ENCODE results near the gene WWC2.

DNA sequence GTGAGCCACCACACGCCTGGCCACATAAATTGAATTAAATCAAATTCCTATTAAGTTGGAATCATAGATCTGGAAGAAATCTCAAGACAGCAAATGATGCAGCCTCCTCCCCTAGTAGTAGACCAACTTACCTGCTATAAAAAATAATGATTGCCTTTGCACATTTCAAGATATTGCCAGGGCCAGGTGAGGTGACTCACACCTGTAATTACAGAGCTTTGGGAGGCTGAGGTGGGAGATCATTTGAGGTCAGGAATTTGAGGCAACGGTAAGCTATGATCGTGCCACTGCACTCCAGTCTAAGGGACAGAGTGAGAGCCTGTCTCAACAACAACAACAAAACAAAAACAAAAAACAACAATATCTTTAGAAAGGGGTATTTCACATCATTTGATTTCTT lies 17.0 kb upstream of the WWC2 start:
- TF ChIP-seq EP300 (IDR thresholded peaks at IDR 0.05) = no peak
- TF ChIP-seq, protein P1, sequence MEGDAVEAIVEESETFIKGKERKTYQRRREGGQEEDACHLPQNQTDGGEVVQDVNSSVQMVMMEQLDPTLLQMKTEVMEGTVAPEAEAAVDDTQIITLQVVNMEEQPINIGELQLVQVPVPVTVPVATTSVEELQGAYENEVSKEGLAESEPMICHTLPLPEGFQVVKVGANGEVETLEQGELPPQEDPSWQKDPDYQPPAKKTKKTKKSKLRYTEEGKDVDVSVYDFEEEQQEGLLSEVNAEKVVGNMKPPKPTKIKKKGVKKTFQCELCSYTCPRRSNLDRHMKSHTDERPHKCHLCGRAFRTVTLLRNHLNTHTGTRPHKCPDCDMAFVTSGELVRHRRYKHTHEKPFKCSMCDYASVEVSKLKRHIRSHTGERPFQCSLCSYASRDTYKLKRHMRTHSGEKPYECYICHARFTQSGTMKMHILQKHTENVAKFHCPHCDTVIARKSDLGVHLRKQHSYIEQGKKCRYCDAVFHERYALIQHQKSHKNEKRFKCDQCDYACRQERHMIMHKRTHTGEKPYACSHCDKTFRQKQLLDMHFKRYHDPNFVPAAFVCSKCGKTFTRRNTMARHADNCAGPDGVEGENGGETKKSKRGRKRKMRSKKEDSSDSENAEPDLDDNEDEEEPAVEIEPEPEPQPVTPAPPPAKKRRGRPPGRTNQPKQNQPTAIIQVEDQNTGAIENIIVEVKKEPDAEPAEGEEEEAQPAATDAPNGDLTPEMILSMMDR (IDR thresholded peaks at IDR 0.05) = no peak
- TF ChIP-seq POLR2A (IDR thresholded peaks at IDR 0.05) = no peak
